Heart left ventricle (tissue), 13 donors: ENCODE data around the gene SLC27A2.

ENCODE experiments used
- CTCF ChIP-seq, 12 donors: fragments of 200-600 bp; sonication (generic) in 4 of 12; IDR thresholded peaks; one replicate each; pipeline versions ENCODE4 v1.5.0 to v1.8.0; 2018 to 2022; ENCODE audit warnings: antibody characterized with exemption in 12 of 12, mild to moderate bottlenecking in 5 of 12
- POLR2A ChIP-seq, 2 donors: fragments of 450-650 bp; IDR thresholded peaks; one replicate each; pipeline ENCODE4 v1.6.1; 2017; ENCODE audit warnings: antibody characterized with exemption in 2 of 2, mild to moderate bottlenecking in 2 of 2, moderate library complexity in 2 of 2
- donor health status: ischemic (EF 13 %, LVEDD 7.1; RV severe dilation, severe dysfunction).
- donor health status: DM: no; HTN: yes; CAD: no.
- donor health status: DM: no; HTN: no; CAD: no.
- donor health status: ischemic (EF 25% LVEDD 6.9; RV normal size, moderate dysfunction).
- donor health status: ischemic (EF 25% LVEDD 5.7; RV mildly dilated, moderate dysfunction).
- donor health status: ischemic (EF 35%, LVEDD 5.7; RV mildly dilated, moderate dysfunction).
- donor health status: nonischemic (EF 11% LVEDD 7.7; RV severe dilation, severe dysfunction).
- donor health status: DM: yes; HTN: yes; CAD: no.
- donor health status: PGD.
- donor health status: ischemic (EF 29% LVEDD 5.4; RV normal size, mild dysfunction).
- donor health status: nonischemic (EF 23%, LVEDD 6.1; RV moderate dilation, normal function).

- TF ChIP-seq POLR2A (IDR thresholded peaks at IDR 0.05) (no peak), CTCF (IDR thresholded peaks at IDR 0.05) (no peak)
Observed at GRCh38 chr15:50163719-50164410, 18.1 kb upstream of the SLC27A2 start.
